GM12865 (cell line): ENCODE data around the gene FAM219B.

Source experiments
- DNase-seq: peaks from one replicate; pipeline ENCODE4 v3.0.0; 2010; ENCODE audit warnings: low read depth
- H3K4me3 ChIP-seq: 2 replicates; pipeline ENCODE4 v1.5.1; 2011; ENCODE audit warnings: mild to moderate bottlenecking, low read depth, low read length, control low read depth
- CTCF ChIP-seq: IDR thresholded peaks from 2 replicates; pipeline ENCODE4 v1.5.1; 2011; ENCODE audit warnings: low read length, control low read depth, low read depth, inconsistent platforms; ENCODE audit not compliant: insufficient read depth; ENCODE audit errors: missing control alignments

Gene FAM219B

DNA sequence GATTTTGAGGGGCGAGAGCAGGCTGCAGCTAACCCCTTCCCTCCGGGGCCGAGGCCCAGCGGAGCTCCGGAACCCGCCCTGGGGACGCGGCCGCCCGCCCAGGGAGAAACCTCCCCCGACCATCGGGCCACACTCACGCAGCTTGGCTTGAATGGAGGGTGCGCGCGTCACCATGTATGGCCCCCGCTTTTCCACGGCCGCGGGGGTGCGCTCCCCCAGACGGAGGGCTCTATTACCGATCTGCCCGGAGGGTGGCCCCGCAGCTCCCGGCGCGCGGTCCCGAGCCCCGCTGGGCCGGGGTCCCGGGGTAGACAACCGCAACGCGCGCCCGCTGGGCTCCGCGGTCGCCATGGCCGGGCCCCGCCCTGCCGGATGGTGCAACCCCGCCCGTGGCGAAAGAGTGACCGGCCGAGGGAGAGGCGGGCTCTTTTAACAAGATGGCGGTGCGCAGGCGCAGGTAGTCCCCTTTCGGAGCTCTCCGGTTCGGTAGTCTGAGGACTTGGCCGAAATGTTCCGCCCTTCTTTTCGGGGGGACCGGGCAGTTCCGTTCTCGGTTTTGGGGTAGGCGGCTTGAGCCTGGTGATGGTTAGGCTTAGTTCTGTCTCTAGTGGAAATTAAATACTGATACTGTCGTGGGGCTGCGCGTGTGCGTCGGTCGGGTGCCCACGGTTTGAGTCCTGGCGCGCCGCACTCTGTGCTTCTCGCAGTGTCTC, at the start of gene FAM219B:
FAM219B (minus strand) TSS at position 402 of the 713 bp plus-strand sequence; CDS start at position 351, 51 bp downstream.
- no peak for TF ChIP-seq CTCF
- H3K4me3 ChIP-seq: peak within 1 kb of the TSS; percentile 67
- peak; percentile 92 for DNase-seq

DNA sequence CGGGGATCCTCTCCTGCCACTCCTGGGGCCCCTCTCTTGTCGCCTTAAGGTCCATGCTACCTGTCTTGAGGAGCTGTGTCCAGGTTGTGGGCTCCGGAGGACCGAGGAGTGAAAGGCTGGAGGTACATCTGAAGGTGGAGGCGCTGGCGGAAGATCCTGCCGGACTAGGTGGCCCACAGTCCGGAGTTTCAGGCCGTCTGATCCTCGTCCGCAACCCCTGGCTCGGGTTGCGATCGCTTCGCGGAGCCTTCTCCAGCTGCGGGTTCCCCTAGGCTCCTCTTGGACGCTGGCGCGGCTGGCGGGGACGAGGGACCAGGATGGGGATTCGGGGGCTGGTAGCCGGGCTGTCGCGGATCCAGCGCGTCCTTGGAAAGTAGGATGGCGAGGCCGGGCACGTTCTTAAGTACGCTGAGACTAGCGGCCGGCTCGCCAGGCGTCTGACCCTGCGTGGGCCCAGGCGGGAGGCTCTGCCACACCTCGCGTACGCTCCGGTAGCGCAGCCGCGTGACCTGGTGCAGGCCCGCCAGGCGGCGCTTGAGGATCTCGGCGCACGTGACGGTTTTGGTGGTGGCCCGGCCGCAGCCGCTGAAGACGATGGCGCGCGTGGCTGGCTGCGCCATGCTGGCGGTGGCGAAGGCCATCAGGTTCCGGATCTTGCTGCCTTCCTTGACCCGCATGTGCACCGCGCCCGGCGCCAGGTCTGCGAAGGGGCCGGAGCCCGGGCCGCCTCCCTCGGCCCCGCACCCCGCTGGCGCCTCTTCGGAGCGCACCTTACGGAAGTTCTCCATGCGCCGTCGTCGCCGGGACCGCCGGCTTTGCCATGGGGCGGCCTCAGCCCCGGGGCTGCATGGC, 49.4 kb upstream of the FAM219B start:
- peak; percentile 86 for DNase-seq
- H3K4me3 ChIP-seq: peak overlapping the region; percentile 63
- TF ChIP-seq CTCF: peak; percentile 51

GRCh38 chr15:74955017-74955416, 48.4 kb upstream of the FAM219B start:
- no peak overlapping the region for H3K4me3 ChIP-seq
- no peak for DNase-seq
- no peak for TF ChIP-seq CTCF

- no peak overlapping the region for H3K4me3 ChIP-seq
- no peak for TF ChIP-seq CTCF
- no peak for DNase-seq
These were observed 47.9 kb upstream of the FAM219B start for GRCh38 chr15:74954515-74954914.

- H3K4me3 ChIP-seq: no peak overlapping the region
- TF ChIP-seq CTCF: no peak
- DNase-seq: no peak
These were observed 44.4 kb upstream of the FAM219B start for GRCh38 chr15:74951006-74951405.

- no peak overlapping the region for H3K4me3 ChIP-seq
- TF ChIP-seq CTCF: peak; percentile 100
- DNase-seq: peak; percentile 82
These were observed 43.6 kb upstream of the FAM219B start for GRCh38 chr15:74950078-74950908.
